ENCODE results near the gene NETO2. TPM values are rescaled to one million over a fixed set of nuclear protein-coding genes. Genes with fewer than 3 reads are reported as not detected.

Gene NETO2
- total and polyA plus RNA-seq, 2 donors (not counting 3 experiments of a cell fraction or from before 2014, with no cell fraction given) = 18.4 to 24.8 TPM

DNA sequence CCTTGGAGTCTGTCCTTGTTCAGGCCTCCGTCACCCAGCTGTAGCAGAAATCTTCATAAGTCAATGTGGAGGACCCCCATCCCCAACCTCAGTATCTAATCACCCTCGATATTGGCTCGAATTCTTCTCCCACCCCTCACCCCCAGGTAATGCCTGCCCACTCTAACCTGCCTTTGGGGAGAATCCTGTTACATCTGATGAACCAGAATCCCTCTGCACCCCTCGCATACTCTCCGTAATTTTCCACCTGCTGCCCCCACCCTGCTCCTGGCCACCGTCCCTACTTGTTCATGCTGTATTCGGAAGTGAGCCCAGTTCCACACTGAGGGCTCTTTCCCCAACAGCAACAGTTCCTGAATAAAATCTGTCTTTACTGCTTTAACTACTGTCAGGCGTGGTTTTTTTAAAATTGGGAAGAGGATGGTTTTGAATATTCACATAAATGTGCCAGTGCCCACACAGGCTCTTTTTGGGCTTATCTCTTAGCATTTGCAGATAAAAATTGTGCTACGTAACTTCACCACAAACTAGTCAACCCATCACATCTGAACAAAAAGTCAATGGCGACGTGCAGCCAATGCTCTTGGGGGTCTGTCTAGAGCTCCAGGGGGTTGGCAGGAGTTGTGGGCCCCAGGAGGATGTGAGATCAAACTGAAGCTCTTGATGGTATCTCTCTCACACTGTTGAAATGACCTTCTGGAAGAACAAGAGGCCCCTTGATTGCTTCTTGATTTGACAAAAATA lies 73.7 kb downstream of the NETO2 start:
- BruUV-seq (replicated peaks) = no TSS peak
- ChIA-PET POLR2A (no interaction called here), CTCF (interaction anchor here (1.0 to 1.3 kb wide), 2 partner anchors 13 to 30 kb away, joined by 3 read pairs; no protein-coding TSS in a partner anchor)
- Histone ChIP-seq H3K27me3 (ENCODE audit: control insufficient read depth in 2 of 2, insufficient read depth in 2 of 2, low read length in 2 of 2) (peaks cover 1 to 10% of the 10 kb centered on the region in 2 experiments), H4K20me1 (replicated peaks; ENCODE audit: control insufficient read depth, extremely low read depth, insufficient read depth, low read length) (no peaks in the 10 kb centered on the region), H3K79me2 (ENCODE audit: control insufficient read depth, insufficient read depth, low read length) (no peaks in the 10 kb centered on the region), H3K9ac (replicated peaks; ENCODE audit: extremely low read depth, insufficient read depth, low read length) (no peak overlapping the region), H3K9me3 (replicated peaks; ENCODE audit: control insufficient read depth, insufficient read depth, low read length) (no peaks in the 10 kb centered on the region), H3K4me3 (replicated peaks in 1 of 3; ENCODE audit: insufficient read depth in 1 of 3, low read depth in 1 of 3, low read length in 3 of 3) (no peak overlapping the region), H2AFZ (ENCODE audit: low read depth, low read length) (no peak overlapping the region), H3K4me1 (ENCODE audit: control insufficient read depth, extremely low read depth, insufficient read depth, low read length) (no peaks in the 10 kb centered on the region), H3K4me2 (ENCODE audit: insufficient read depth, low read length) (no peak overlapping the region), H3K9me1 (replicated peaks; ENCODE audit: control insufficient read depth, extremely low read depth, insufficient read depth, low read length) (no peaks in the 10 kb centered on the region), H3K27ac (ENCODE audit: insufficient read depth, low read depth, low read length) (no peak overlapping the region), H3K36me3 (ENCODE audit: control insufficient read depth in 2 of 2, extremely low read depth in 1 of 2, insufficient read depth in 2 of 2, low read length in 2 of 2) (no peaks in the 10 kb centered on the region)
- intact Hi-C loops (cut with micrococcal nuclease) (no loop called here), dilution Hi-C loops (cut with MboI; ENCODE audit: extremely low pct_ligation_motif_present, low sequenced_read_pairs) (no loop called here)
- DNase-seq (ENCODE audit: low read depth, low spot score) (no peak), FAIRE-seq (no peak)
- TF ChIP-seq POLR2AphosphoS5 (IDR thresholded peaks at IDR 0.05; ENCODE audit: insufficient read depth, low read depth, low read length) = no peak
- TF ChIP-seq FOS (IDR thresholded peaks at IDR 0.05; ENCODE audit: borderline replicate concordance, insufficient read depth, low read length) = no peak
- TF ChIP-seq JUN (IDR thresholded peaks at IDR 0.05; ENCODE audit: borderline replicate concordance, insufficient read depth, insufficient read length, low read depth) = no peak
- TF ChIP-seq MYC (IDR thresholded peaks at IDR 0.05; ENCODE audit: low read depth, low read length) = no peak
- TF ChIP-seq EZH2 (IDR thresholded peaks at IDR 0.05; ENCODE audit: borderline replicate concordance, low read depth, low read length, severe bottlenecking) = no peak
- TF ChIP-seq GATA2 (IDR thresholded peaks at IDR 0.05; ENCODE audit: insufficient read depth, insufficient read length, low read depth, low read length) = no peak
- TF ChIP-seq, protein P1, sequence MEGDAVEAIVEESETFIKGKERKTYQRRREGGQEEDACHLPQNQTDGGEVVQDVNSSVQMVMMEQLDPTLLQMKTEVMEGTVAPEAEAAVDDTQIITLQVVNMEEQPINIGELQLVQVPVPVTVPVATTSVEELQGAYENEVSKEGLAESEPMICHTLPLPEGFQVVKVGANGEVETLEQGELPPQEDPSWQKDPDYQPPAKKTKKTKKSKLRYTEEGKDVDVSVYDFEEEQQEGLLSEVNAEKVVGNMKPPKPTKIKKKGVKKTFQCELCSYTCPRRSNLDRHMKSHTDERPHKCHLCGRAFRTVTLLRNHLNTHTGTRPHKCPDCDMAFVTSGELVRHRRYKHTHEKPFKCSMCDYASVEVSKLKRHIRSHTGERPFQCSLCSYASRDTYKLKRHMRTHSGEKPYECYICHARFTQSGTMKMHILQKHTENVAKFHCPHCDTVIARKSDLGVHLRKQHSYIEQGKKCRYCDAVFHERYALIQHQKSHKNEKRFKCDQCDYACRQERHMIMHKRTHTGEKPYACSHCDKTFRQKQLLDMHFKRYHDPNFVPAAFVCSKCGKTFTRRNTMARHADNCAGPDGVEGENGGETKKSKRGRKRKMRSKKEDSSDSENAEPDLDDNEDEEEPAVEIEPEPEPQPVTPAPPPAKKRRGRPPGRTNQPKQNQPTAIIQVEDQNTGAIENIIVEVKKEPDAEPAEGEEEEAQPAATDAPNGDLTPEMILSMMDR (IDR thresholded peaks at IDR 0.05; ENCODE audit: extremely low read depth in 1 of 2, insufficient read depth in 1 of 2, low read depth in 1 of 2, low read length in 2 of 2) = no peak
- TF ChIP-seq, protein P2, sequence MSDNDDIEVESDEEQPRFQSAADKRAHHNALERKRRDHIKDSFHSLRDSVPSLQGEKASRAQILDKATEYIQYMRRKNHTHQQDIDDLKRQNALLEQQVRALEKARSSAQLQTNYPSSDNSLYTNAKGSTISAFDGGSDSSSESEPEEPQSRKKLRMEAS (IDR thresholded peaks at IDR 0.05; ENCODE audit: insufficient read depth, insufficient read length) = no peak
- TF ChIP-seq POLR2A (IDR thresholded peaks at IDR 0.05; ENCODE audit: low read depth, low read length) = no peak

Data from endothelial cell of umbilical vein (primary cell).